Kidney glomerular epithelial cell (primary cell): ENCODE results near the gene AARSD1.
"Not testable (repeated sequence)": the region's sequence is repeated elsewhere in the genome, so short reads cannot be mapped to it uniquely, and the experiment has no call there.

ENCODE experiments used
- DNase-seq: peaks from one replicate; lab custom pipeline; 2025; lab: John Stamatoyannopoulos, UW

AARSD1 gene

DNA sequence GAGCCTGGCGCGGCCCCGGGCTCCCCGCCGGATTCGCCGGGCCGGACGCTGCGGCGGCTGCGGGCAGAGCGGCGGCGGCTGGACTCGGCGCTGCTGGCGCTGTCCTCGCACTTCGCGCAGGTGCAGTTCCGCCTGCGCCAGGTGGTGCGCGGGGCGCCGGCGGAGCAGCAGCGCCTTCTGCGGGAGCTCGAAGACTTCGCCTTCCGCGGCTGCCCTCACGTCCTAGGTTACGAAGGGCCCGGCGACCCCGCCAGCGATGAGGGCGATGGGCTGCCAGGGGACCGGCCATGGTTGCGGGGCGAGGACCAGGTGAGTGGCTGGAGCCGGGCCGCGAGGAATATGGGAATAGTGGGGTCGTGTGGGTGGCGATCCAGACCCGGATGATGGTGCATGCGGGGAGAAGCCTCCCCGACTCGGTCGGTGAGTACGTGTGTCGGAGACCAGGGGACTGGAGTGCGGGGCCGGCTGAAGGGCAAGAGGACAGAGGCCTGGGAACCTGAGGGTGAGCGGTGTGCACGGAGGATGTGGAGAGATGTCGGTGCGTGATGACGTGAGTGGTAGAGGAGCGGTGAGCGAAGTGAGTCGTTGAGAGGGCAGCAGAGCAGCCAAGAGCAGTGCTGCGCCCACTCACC lies 16.6 kb upstream of the AARSD1 start:
- peak; percentile 44 for DNase-seq

DNA sequence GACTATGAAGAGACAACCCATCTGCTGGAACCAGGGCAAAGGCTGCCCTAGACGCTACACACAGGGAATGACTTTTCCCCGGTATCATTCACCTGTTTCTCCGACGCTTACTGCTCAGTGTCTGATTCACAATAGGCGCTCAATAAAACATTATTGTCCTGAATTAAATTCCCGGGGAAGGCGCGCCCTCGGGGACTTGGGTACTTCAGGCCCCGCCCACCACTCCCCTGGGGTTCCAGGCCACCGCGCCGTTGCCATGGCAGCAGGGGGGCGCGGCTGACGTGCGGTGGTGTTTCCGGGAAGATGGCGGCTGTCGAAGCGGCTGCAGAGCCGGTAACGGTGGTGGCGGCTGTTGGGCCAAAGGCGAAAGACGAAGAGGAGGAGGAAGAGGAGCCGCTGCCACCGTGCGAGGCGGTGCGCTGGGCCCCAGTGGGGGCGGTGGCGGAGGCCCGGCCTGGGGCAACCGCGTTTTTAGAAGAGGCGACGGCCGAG lies 16.1 kb upstream of the AARSD1 start, which contains the start of gene RUNDC1:
RUNDC1 (plus strand) TSS at position 292 of the 492 bp plus-strand sequence; CDS start at position 304, 12 bp downstream.
- DNase-seq = peak; percentile 77

DNA sequence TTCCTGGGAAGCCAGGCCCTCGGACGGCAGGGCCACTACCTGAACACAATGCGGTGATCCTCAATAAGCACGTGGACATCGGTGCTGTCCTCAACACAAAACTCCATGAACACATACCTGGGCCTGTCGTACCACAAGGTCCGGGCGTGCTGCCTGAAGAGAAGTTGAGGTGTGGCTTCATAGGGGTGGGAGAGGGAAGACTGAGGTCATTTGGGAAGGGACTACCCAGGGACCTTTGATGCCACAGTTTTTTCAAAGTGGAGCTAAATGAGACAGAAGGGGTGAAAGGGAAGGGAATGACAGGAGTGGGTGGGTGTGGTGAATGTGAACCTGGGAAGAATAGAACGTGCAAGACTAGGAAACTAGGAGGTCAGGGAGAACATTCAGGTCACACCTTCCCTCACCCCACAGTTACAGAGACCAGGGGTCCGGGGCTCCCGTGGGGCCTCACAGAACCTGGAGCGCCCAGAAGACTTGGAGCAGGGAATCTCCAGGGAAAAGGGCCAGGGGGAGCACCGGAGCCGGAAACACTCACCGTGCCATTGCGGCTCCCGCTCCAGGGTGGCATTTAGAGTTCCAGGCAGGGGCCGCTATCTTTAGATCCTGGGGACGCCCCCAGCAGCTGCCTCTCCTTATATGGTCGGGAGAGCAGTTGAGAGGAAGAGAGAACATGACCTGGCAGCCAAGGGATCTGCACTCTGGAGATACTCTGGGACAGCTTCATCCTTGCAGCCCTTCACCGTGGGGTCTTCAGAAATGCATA lies 15.4 kb upstream of the AARSD1 start, which contains the start of gene PTGES3L:
PTGES3L (minus strand) TSS at position 570 of the 763 bp plus-strand sequence; CDS start at position 543, 27 bp downstream.
- no peak for DNase-seq

DNA sequence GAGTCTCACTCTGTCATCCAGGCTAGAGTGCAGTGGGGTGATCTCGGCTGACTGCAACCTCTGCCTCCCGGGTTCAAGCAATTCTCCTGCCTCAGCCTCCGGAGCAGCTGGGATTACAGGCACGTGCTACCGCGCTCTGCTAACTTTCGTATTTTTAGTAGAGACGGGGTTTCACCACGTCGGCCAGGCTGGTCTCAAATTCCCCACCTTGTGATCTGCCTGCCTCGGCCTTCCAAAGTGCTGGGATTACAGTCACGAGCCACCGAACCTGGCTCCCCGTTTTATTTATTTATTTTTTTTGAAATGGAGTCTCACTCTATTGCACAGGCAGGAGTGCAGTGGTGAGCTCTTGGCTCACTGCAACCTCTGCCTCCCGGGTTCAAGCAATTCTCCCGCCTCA lies 11.4 kb upstream of the AARSD1 start:
- DNase-seq = not testable (repeated sequence)

DNA sequence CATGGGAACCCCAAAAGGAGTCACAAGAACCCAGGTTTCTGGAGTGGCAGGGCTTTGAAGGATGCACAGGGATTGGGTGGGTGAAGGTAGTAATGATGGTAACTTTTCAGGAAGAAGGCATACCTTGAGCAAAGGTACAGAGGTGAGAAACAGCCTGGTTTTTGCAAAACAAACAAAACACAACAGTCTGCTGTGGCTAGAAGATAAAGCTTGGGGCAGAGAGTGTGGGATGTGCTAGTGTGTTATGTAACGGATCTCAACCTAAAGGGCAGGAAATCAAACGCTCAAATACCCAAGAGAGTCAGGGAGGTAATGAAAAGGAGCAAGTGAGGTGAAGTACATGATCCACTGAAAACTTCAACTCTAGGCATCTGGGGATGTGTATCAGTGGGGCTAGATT lies 11.0 kb upstream of the AARSD1 start:
- no peak for DNase-seq

DNA sequence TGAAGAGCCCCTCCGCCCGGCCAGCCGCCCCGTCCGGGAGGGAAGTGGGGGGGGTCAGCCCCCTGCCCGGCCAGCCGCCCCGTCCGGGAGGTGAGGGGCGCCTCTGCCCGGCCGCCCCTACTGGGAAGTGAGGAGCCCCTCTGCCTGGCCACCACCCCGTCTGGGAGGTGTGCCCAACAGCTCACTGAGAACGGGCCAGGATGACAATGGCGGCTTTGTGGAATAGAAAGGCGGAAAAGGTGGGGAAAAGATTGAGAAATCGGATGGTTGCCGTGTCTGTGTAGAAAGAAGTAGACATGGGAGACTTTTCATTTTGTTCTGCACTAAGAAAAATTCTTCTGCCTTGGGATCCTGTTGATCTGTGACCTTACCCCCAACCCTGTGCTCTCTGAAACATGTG lies 9.1 kb upstream of the AARSD1 start:
- not testable (repeated sequence) for DNase-seq

DNA sequence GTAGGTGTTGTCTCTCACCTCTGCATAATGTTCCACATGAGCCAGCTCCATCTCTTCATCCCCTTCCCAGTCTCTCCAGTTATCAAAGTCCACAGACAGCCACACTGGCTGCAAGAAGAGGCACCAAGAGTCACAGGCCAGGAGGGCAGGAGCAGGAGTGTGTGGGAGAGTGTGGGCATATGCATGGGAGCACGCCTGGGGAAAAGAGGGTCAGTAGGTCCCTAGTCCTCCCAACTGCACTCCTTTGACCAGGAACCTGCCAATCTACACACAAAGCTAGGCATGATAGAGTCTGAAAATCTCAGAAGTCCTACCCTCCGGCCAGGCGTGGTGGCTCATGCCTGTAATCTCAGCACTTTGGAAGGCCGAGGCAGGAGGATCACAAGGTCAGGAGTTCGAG lies 7.3 kb upstream of the AARSD1 start:
- DNase-seq = no peak

DNA sequence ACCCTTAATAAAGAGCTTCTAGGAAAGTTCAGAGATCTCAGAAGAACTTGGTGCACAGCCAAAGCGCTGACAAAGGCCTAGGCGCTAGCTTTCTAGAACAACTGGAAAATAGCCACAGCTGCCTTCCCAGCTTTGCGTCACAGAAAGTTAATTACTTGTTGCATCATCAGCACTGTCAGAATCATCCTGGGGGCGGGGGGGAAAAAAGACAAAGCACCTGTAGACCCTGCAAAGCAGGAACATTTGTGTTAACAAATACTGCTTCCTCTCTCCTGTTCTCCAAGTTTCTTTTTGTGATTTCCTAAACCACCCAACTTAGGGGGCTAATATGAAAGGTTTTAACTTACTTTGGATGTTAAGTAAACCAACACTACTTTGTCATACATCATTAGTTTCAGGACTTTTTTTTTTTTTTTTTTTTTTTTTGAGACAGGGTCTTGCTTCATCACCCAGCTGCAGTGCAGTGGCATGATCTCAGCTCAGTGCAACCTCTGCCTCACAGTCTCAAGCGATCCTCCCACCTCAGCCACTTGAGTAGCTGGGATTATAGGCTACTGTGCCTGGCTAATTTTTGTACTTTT lies 4.8 kb upstream of the AARSD1 start:
- DNase-seq = peak; percentile 35

DNA sequence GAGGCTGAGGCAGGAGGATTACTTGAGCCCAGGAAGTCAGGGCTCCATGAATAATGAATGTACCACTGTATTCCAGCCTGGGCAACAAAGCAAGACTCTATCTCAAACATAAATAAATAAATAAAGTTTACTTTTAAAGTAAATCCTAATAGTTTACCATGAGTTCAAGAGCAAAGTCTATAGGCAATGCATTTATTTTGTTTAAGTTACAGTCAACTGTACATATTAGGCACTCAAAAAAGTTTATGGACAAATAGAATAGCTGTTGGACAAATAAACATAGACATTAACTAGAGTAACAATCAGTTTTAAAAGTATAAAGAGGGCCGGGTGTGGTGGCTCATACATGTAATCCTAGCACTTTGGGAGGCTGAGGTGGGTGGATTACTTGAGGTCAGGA lies 3.7 kb upstream of the AARSD1 start:
- DNase-seq = no peak

DNA sequence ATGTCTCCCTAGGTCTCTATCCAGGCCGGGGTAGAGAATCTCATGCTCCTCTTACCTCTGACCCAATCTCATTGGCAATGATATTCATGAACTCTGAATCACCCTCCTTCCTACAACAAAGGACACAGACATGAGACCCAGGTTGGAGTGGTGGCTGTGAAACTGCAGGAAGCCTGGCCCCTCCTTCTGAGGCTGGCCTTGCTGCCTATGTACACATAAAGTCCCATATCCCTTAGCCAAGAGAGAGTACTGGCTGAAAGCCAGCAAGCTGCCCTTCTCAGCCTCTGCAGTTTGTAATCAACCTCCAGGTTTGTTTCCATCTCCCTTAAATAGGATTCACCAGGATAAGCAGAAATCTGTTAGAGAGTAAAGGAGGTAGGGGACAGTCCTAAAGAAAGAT lies 10.6 kb downstream of the AARSD1 start:
- DNase-seq = no peak

DNA sequence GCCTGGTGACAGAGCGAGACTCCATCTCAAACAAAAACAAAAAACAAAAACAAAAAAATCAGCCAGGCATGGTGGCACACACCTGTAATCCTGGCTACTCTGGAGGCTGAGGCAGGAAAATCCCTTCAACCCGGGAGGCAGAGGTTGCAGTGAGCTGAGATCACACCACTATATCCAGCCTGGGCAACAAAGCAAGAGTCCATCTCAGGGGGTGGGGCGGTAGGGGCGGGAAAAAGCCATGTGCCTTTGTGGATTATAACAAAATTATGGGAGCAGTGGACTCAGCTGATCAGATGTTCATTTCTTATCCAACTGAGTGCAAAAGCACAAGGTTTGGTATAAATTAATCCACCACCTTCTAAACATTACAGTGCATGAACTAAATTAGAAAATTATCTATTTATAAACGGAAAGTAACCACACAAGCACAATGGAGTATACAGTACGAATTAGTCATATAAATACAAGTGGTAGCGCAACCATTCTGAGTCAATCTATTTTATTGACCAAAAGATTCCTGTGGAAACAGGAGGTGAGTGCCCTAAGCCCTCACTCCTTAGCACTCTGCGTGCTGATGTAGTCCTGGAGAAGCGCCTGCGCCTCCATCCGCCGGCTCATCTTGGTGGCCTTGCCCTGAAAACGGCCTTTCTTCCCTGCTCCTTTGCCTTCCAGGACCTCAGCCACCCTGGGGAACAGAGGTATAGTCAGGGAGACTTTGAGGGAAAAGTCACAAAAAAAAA lies 14.0 kb downstream of the AARSD1 start:
- no peak for DNase-seq

DNA sequence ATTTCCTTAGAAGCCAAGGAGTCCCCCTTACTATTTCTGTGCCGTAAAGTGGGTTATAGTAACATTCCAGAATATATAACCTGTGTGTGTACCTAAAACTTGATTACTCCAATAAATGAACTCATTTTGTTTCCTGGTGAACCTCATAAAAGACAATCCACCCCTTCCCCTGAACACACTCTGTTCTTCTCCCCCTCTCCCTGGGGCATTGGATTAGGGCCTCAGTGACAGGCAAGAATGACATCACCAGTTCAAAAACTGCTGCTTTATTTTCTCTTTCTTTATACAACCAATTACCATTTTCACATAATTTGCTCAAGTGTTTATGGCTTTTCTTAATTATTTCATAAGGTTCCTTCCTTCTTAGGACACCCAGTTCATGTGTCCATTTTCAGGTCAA lies 17.4 kb downstream of the AARSD1 start:
- DNase-seq = no peak

DNA sequence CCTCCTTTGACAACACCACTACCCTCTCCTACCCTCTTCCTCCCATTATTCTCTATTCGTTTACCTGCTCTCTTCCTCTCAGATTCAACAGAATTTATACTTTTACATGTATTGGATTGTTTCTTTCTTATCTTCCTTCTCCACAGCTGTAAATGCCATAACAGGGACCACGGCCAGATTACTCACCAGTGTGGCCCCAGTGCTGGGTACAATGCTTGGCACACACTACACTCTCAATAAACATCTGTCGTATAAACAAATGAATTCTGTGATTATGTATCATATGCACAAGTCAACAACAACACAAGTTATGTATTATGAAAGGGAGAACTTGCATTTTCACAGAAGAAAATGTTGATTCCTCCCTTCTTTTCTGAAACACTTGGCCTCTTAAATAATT lies 20.0 kb downstream of the AARSD1 start:
- DNase-seq = no peak

DNA sequence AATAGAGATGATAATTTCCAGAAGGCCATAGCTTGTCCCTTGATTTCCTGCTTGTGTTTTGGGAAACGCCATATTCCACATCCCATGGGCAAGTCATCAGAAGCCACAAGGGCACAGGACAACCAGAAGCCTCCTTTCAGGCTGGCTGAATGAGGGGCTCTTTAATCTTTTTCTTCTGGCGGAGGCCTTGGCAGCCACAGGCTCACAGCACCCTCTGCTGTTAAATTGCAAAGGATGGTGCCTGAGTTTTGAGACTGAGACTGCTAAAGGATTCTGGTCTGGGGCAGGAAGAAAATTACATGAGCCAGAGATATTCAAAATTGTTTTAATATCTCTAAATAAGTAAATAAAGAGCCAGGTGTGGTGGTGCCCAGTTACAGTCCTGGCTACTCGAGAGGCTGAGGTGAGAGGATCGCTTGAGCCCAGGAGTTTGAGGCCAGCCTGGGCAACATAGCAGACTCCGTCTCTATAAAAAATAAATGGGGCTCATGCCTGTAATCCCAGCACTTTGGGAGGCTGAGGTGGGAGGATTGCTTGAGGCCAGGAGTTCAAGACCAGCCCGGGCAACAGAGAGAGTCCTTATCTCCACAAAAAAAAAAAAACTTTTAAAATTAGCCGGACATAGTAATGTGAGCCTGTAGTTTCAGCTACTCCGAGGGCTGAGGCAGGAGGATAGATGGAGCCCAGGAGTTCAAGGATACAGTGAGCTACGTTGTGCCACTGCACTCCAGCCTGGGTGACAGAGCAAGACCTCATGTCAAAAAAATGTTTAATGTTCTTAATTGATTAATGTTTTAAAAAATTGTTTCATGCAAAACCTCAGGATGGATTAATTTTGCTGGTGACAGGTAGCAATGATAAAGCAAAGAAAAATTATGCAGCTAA lies 26.3 kb downstream of the AARSD1 start:
- DNase-seq = peak; percentile 30

DNA sequence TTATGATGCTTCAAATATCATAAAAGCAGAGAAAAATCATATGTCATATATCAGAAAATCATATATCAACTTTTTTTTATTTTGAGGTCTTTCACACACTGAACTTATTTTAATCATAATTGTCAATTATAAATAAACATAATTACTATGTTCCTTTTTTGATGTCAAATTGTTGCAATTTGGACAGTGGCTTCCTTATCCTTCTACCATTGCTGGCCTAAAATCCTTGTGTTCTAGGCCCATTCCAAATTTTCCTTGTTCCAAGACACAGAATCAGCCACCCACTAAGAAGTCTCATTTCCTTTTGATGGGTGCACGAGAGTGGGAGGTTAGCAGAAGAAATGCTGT lies 34.8 kb downstream of the AARSD1 start:
- DNase-seq = no peak

DNA sequence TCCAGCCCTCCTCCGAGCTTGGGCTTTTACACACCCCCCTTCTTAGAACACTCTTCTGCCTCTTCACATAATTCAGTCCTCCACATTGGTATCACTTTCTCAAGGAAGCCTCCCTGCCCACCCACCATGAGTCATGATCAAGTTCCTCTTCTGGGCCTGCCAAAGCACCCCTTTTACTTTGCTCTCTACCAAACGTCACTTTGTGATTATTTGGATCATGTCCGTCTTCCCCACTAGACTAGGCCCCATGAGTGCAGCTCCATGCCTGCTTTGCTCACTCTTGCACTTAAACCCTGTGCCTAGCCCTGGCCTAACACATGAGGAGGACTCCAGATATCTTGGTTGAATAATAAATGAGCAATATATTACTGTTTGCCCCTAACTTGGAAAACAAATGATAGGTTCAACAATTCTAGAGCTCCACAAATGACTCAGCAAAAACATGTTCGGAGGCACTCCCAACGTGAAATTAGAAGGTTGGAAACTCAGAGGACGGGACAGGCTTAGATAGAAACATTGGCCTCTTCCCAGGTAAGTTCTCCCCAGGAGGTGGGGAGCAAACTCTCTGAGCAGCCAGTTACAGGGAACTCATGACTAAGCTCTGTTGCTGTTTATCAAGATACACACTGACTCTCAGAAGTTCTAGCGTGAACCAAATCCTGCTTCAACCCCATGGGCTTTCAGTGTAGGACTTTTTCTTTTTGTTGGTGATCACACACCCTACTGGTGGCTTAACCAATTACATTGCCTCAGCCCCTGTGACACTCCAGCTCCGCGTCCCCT lies 35.3 kb downstream of the AARSD1 start:
- DNase-seq = peak; percentile 87

DNA sequence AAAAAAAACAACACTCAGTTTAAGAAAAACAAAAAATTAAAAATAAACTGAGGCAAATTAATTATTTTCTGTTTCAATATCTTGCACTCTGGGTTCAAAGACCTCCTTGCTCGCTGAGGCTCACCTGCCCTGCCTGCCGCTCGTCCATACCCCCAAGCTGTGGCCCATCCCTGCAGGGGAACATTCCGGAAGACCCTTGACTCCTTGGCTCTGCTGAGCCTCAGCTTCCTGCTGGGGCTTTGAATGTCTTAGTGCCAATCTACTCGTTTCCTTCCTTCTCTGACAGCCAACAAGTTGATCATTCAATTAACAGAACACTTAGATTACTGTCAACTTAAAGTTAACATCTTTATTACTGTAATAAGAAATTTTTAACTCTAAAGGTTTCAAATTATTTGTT lies 39.4 kb downstream of the AARSD1 start:
- DNase-seq = no peak

DNA sequence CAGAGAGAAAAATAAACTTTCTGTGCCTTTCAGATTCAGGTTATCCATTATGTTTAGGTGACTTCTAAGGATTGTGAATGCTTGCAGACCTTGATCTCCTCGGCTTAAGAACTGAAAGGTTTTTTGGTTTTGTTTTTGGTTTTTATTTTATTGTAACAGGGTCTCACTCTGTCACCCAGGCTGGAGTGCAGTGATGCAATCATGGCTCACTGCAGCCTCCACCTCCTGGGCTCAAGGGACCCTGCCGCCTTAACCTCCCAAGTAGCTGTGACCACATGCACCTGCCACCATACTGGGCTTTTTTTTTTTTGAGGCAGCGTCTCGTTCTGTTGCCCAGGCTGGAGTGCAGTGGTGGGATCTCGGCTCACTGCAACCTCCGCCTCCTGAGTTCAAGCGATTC lies 40.8 kb downstream of the AARSD1 start:
- not testable (repeated sequence) for DNase-seq

DNA sequence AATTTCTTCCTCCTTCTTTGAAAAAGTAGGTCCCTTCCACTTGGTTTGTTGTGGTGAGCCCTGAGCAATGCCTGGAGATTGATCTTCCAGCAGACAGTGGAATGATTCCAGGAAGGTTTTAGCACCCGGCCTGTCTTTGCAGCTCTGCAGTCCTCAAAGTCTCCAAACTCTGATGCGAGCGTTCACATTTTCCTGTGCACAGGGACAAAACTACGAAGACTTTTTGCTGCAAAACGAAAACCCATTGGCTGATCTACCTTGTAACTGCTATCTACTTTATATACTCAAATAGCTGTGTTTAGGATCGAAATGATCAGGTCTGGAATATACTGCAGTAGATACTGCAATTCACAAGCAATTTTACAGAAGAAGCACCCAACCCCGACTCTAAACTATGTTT lies 42.0 kb downstream of the AARSD1 start:
- no peak for DNase-seq

DNA sequence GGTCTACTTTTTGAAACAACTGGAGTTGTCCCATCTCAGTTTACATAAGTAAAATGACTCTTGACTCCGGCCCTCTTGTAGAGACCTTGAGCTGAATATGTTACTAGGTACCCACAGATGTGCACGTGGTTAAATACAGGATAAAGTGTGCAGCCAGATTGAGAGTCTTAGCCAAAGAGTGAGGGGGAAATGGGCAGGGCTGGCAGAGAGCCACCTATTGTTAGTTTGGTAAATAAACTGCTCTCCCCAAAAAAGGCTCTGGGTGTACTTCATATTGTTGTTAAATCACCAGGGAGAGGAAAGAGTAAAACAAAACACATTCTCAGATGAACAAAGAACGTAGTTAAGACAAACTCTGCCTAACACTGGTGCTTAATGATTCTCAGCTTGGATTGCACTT lies 43.3 kb downstream of the AARSD1 start:
- DNase-seq = no peak
